Activated B cell treated with CpG ODN at 0.5 μM for 24 hours (primary cell): Measurements from ENCODE around the gene TBC1D13. TPM values are rescaled to one million over a fixed set of nuclear protein-coding genes. Genes with fewer than 3 reads are reported as not detected.

ENCODE experiments used
- ATAC-seq: fragments of 200-7000 bp; cut with Tn5 transposase; one replicate; pipeline ENCODE4 v1.10.0; 2021; ENCODE audit warnings: low read depth, mild to moderate bottlenecking, moderate library complexity
- CTCF ChIA-PET: fragments of 350-600 bp; sonication (Branson Sonifier 250); formaldehyde crosslinking; loops from one replicate; lab custom pipeline; 2021; ENCODE audit warnings: antibody characterized with exemption; lab: Charles Lee
- POLR2A ChIA-PET: fragments of 350-600 bp; sonication (Branson Sonifier 250); formaldehyde crosslinking; loops from one replicate; lab custom pipeline; 2021; ENCODE audit warnings: antibody characterized with exemption; lab: Charles Lee
- DNase-seq: peaks from one replicate; pipeline ENCODE4 v3.0.0; 2022
- H3K27ac Mint-ChIP-seq: one replicate; pipeline ENCODE4 v1.8.0; 2020; ENCODE audit warnings: mixed read lengths
- H3K27me3 Mint-ChIP-seq: one replicate; pipeline ENCODE4 v1.8.0; 2021; ENCODE audit warnings: mixed read lengths
- H3K36me3 Mint-ChIP-seq: one replicate; pipeline ENCODE4 v1.8.0; 2021; ENCODE audit warnings: low read depth, mixed read lengths
- H3K4me1 Mint-ChIP-seq: one replicate; pipeline ENCODE4 v1.8.0; 2021; ENCODE audit warnings: mixed read lengths
- H3K4me3 Mint-ChIP-seq: one replicate; pipeline ENCODE4 v1.8.0; 2020; ENCODE audit warnings: mild to moderate bottlenecking, mixed read lengths
- H3K9me3 Mint-ChIP-seq: one replicate; pipeline ENCODE4 v1.8.0; 2020; ENCODE audit warnings: mixed read lengths
- CTCF ChIP-seq: fragments of 200-600 bp; IDR thresholded peaks from one replicate; pipeline ENCODE4 v1.8.0; 2022; ENCODE audit warnings: antibody characterized with exemption, mild to moderate bottlenecking
- intact Hi-C: fragments of 100-400 bp; cut with micrococcal nuclease; formaldehyde crosslinking; loops from one replicate; pipeline ENCODE4 v1.15.1; 2024
- total RNA-seq: library from RNA; stranded (reverse); gene quantifications from 2 replicates; pipeline ENCODE4 v1.2.3, GENCODE V29; 2022

Gene TBC1D13
- total RNA-seq, 1 donor from 2014 or later: 26.4 TPM

DNA sequence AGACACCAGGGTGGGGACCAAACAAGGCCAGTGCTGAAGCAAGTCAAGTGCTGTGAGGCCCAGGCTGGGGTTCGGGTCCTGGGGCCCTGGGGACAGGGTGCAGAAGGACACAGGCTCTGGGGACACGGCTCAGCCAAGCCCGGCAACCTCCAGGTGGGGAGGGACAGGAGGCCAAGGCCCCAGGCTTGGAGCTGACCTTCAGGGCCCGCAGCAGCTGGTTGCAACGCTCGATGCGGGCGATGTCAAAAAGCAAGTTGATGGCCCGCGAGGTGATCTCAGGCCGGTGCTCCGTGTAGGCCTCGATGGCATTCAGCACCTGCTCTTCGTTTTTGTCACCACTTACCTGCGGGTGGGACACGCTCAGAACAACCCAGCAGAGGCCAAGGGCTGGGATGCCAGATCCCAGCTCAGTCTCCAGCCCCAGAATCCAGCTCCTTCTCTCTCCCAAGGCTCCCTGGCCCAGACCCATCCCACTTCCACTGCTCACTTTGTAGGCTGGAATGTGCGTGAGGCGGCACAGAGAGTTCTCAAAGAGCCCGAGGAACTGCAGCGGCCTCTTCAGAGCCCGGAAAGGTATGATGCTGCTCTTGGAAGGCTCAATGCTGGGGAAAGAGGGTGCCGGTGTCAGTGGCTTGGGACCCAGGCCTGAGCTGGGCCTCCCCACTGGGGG, 36.0 kb upstream of the TBC1D13 start:
- TF ChIP-seq CTCF: no peak
- no peak for DNase-seq
- intact Hi-C loops: no loop called here
- Mint-ChIP-seq H3K4me3 (no peak overlapping the region), H3K27me3 (no peaks in the 10 kb centered on the region), H3K9me3 (no peaks in the 10 kb centered on the region), H3K36me3 (peaks cover 35% of the 10 kb centered on the region), H3K4me1 (no peaks in the 10 kb centered on the region), H3K27ac (no peak overlapping the region)
- CTCF ChIA-PET: no interaction called here
- ATAC-seq: no peak
- POLR2A ChIA-PET: no interaction called here

DNA sequence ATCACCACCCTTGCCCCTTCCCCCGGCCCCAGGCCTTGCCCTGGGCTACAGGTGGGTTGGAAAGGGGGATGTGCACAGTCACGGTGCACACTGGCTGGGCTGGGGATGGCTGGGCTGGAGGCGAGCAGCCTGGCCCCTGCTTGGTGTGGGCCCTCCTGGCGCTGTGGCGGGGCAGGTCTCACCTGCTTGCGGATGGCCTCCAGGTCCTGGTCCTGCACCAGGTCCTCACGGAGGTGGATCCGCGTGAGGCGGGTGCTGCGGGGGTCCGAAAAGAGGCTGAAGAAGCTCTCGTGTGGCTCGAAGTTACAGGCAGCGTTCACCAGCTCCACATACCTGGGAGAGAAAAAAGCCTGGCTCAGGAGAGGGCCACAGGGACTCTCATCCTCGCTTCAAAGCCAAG, 33.4 kb upstream of the TBC1D13 start:
- Mint-ChIP-seq H3K4me3 (no peak overlapping the region), H3K27ac (no peak overlapping the region), H3K4me1 (no peaks in the 10 kb centered on the region), H3K9me3 (no peaks in the 10 kb centered on the region), H3K27me3 (no peaks in the 10 kb centered on the region), H3K36me3 (peaks cover 30% of the 10 kb centered on the region)
- no peak for TF ChIP-seq CTCF
- ChIA-PET POLR2A (no interaction called here), CTCF (no interaction called here)
- no peak for ATAC-seq
- no peak for DNase-seq
- intact Hi-C loops: no loop called here

DNA sequence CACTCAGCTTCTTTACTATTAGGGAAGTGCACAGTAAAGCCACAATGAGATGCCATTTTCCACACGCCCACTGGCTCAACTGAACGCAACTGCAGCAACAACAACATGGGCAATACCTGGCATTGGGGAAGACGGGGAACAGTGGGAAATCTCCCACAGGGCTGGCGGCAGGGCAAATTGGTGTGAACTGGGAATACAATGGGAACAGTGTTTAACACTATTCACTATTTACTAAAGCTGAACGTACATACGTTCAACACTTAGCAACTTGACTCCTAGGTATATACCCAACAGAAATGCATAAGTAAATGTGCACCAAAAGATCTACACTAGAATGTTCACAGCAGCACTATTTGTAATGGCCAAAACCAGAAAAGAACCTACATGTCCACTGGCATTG, 29.5 kb upstream of the TBC1D13 start:
- ChIA-PET CTCF (no interaction called here), POLR2A (no interaction called here)
- intact Hi-C loops: no loop called here
- Mint-ChIP-seq H3K4me1 (no peaks in the 10 kb centered on the region), H3K4me3 (no peak overlapping the region), H3K9me3 (no peaks in the 10 kb centered on the region), H3K36me3 (peaks cover 9% of the 10 kb centered on the region), H3K27me3 (no peaks in the 10 kb centered on the region), H3K27ac (no peak overlapping the region)
- TF ChIP-seq CTCF: no peak
- ATAC-seq: no peak
- no peak for DNase-seq

DNA sequence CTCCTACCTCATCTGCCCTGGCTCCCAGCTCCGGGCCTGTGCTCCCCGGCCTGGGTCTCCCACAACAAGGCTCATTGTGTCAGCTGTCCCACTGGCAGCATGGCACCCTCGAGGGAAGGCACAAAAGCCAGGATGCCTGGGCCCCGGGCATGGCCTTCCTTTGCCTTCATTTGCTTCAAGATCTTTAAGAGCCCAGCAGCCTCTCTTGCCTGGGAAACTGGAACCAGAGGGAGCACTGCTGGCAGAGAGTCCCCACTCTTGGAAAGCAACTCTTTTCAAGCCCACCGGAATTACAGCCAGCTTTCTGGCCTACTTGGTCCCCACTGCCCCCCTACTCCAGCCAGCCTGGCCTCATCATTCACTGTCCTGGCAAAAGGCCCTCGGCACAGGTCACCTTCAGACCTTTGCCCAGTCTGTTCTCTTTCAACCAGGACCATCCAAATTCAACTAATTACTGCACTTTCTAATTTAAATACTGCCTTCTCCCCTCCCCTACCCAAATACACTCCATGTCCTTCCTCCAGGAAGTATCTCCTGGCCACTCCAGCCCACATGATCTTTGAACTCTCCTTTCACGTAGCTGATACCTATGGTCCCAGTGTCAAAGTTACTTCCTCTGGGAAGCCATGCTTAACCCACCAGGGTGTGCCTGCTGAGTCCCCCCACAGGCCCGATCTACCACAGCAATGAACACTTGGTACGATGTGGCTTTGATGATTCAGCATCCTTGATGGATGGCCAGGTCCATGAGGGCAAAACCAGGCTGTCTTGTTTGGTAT, 24.2 kb upstream of the TBC1D13 start:
- no peak for TF ChIP-seq CTCF
- no peaks in the 10 kb centered on the region for H3K9me3 Mint-ChIP-seq
- H3K4me1 Mint-ChIP-seq: peaks cover 2% of the 10 kb centered on the region
- DNase-seq (no peak), ATAC-seq (no peak)
- H3K27ac Mint-ChIP-seq: no peak overlapping the region
- H3K36me3 Mint-ChIP-seq: peaks cover 9% of the 10 kb centered on the region
- intact Hi-C loops: no loop called here
- ChIA-PET POLR2A (interaction anchor here (0.8 kb wide), 1 partner anchor 12 kb away, joined by 4 read pairs; no protein-coding TSS in a partner anchor), CTCF (no interaction called here)
- H3K4me3 Mint-ChIP-seq: no peak overlapping the region
- no peaks in the 10 kb centered on the region for H3K27me3 Mint-ChIP-seq

DNA sequence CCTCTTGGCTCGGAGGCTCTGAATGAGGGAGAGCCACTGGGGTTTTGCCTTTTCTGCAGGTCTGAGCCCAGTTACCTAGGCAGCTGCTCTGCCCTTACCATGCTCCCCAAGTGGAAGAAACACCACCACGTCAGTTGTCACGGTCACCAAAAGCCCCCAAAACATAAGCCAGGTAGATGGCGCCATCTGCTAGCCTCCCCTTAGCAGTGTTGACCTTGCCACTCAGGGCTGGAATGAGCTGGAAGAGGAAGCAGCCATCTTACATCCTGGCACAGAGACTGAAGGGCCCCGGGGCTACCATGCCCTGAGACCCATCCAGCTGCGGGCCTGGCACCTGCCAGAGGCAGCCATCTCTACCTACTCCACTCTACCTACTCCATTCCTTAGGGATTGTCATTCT, 22.7 kb upstream of the TBC1D13 start:
- DNase-seq: no peak
- CTCF ChIA-PET: no interaction called here
- POLR2A ChIA-PET: no interaction called here
- peaks cover 4% of the 10 kb centered on the region for H3K4me1 Mint-ChIP-seq
- H3K27ac Mint-ChIP-seq: no peak overlapping the region
- H3K9me3 Mint-ChIP-seq: no peaks in the 10 kb centered on the region
- H3K27me3 Mint-ChIP-seq: no peaks in the 10 kb centered on the region
- TF ChIP-seq CTCF: no peak
- intact Hi-C loops: no loop called here
- ATAC-seq: no peak
- no peak overlapping the region for H3K4me3 Mint-ChIP-seq
- peaks cover 11% of the 10 kb centered on the region for H3K36me3 Mint-ChIP-seq
